IPS DF 6.9 (cell line): ENCODE measurements around the gene PPRC1.

Experiments used
- DNase-seq: peaks from one replicate; pipeline ENCODE4 v3.0.0-alpha.2; 2013; ENCODE audit warnings: low read depth, low spot score
- H3K27ac ChIP-seq: one replicate; pipeline ENCODE4 v1.5.1; 2013; ENCODE audit warnings: low read length, control low read depth
- H3K27me3 ChIP-seq: 2 replicates; pipeline ENCODE4 v1.6.1; 2013; ENCODE audit warnings: mild to moderate bottlenecking, low read length; ENCODE audit not compliant: control insufficient read depth, insufficient read depth
- H3K36me3 ChIP-seq: 2 replicates; pipeline ENCODE4 v1.6.1; 2013; ENCODE audit warnings: low read length; ENCODE audit not compliant: control insufficient read depth, insufficient read depth
- H3K4me1 ChIP-seq: 2 replicates; pipeline ENCODE4 v1.6.1; 2013; ENCODE audit warnings: low read length; ENCODE audit not compliant: control insufficient read depth, insufficient read depth
- H3K4me3 ChIP-seq: 2 replicates; pipeline ENCODE4 v1.5.1; 2013; ENCODE audit warnings: mild to moderate bottlenecking, low read length
- H3K9me3 ChIP-seq: 2 replicates; pipeline ENCODE4 v1.6.1; 2013; ENCODE audit warnings: low read length, inconsistent platforms; ENCODE audit not compliant: control insufficient read depth, insufficient read depth
- WGBS: extraction: QIAGEN DNeasy Blood & Tissue Kit; methylation state at CpG from one replicate; pipeline ENCODE4 v1.1.7; 2013; ENCODE audit warnings: mixed read lengths, missing lambda C conversion rate; ENCODE audit not compliant: insufficient read length, insufficient coverage; 5-methylcytosine and 5-hydroxymethylcytosine counted together

The PPRC1 gene

GRCh38 chr10:102191956-102192355, 59.1 kb downstream of the PPRC1 start:
- whole genome bisulfite sequencing, result no CpG with 5 or more reads among the region's 7 CpGs
- no peak overlapping the region for H3K4me3 ChIP-seq
- H3K27me3 ChIP-seq, result no peaks in the 10 kb centered on the region
- no peak for DNase-seq
- no peak overlapping the region for H3K27ac ChIP-seq
- H3K4me1 ChIP-seq, result no peaks in the 10 kb centered on the region
- no peaks in the 10 kb centered on the region; the same call in 1 of the 2 replicates for H3K36me3 ChIP-seq
- H3K9me3 ChIP-seq, result peaks cover 3% of the 10 kb centered on the region

GRCh38 chr10:102195296-102195870, 62.5 kb downstream of the PPRC1 start:
- Histone ChIP-seq H3K4me1 (no peaks in the 10 kb centered on the region), H3K4me3 (no peak overlapping the region), H3K27me3 (no peaks in the 10 kb centered on the region), H3K9me3 (no peaks in the 10 kb centered on the region; the same call in 1 of the 2 replicates), H3K27ac (no peak overlapping the region), H3K36me3 (no peaks in the 10 kb centered on the region)
- DNase-seq, result no peak
- no CpG with 5 or more reads among the region's 6 CpGs for WGBS

GRCh38 chr10:102196893-102197292, 64.1 kb downstream of the PPRC1 start:
- no peak overlapping the region for H3K4me3 ChIP-seq
- no peaks in the 10 kb centered on the region; the same call in 1 of the 2 replicates for H3K9me3 ChIP-seq
- no peaks in the 10 kb centered on the region for H3K36me3 ChIP-seq
- no peak for DNase-seq
- no peaks in the 10 kb centered on the region for H3K27me3 ChIP-seq
- no peak overlapping the region for H3K27ac ChIP-seq
- WGBS, result no CpG with 5 or more reads among the region's 2 CpGs
- H3K4me1 ChIP-seq, result no peaks in the 10 kb centered on the region

- no peaks in the 10 kb centered on the region for H3K27me3 ChIP-seq
- WGBS, result no CpG with 5 or more reads among the region's 2 CpGs
- no peak for DNase-seq
- no peaks in the 10 kb centered on the region for H3K4me1 ChIP-seq
- no peaks in the 10 kb centered on the region; the same call in 1 of the 2 replicates for H3K9me3 ChIP-seq
- no peaks in the 10 kb centered on the region for H3K36me3 ChIP-seq
- no peak overlapping the region for H3K27ac ChIP-seq
- no peak overlapping the region for H3K4me3 ChIP-seq
These were observed 65.2 kb downstream of the PPRC1 start for GRCh38 chr10:102198027-102198426.
